ENCODE data around the gene GMPR.

Gene GMPR

DNA sequence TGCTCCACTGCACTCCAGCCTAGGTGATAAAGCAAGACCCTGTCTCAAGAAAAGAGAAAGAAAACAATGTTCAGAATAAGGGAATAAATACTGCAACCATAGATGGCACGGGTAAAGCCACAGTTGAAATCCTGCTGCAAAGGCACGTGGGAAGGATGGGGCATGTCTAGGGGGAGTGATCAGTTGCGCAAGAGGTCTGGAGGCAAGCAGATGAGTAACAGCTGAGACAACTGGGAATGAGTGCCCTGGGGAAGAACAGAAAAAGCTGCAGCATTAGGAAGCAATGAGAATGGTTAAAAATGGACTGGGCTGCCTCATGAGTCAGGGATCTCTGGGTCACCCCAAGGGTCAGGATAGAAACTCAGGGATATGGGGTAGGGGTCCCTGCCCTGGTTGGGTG lies 96.3 kb downstream of the GMPR start:
- DNase-seq = no peak

DNA sequence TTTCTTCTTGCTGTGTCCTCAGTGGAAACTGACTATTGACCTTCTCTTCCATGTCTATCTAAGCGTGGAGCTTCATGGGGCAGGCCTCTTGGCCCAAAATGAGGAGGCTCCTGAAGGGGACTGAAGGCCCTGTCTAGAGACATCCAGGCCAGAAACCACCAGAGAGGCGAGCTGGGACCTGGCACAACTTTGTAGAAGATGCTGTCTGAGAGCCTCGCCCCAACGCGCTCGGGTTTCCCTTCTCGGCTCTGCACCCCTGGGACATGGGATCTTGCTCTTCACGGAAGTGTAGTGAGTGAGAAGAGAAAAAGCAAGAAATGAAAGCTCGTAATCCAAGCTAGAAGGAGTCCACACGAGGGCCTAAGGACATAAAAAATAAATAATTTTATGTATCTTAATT lies 96.8 kb downstream of the GMPR start:
- no peak for DNase-seq

DNA sequence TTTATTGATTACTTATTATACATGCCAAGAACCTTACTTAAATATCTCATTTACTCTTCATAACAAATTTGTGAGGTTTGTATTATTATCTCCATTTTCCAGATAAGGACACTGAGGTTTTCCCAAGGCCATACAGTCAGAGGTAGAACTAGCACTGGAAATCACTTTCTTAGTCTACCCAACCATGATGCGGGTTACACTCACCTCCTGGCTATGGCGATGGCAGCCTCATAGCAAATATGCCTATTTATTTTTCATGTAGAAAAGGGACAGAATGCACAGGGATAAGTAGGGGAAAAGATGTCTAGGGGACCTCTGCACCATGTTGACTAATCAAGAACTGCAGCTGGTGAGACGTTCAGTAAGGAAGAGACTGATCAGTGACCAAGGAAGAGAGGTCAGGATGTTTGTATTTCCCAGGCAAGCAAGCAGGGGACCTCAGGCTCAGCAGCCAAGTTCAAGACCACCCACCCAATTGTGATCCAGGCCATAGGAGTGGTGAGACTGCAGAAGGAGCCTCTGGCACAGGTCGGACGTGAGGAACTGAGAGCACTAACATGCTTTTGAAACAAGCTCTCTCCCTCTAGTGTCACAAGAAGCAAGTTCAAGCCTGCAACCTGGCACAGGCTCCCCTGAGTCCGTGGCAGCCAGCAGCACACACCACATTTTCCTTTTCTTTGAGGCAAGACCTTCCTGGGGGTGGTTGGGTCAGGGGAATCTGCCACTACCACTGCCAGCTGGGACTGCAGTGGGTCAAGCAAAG lies 97.8 kb downstream of the GMPR start:
- DNase-seq = no peak

DNA sequence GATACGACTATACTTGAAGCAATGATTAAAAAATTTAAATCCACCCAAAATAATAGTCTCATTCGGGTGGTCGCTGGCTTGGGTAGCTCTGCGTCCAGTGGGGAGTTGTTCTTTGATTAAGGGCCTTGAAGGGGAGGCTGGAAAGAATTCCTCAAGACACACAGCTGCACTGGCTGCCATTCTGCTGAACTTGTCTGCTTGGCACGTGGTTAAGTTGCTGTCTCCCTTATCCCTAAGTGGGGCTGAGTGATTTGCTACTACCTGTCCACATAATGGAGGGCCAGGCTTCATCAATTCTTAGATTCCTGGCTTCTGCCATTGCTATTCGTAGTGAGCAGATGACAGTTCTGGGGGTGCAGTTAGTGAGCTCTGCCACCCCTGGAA lies 98.5 kb downstream of the GMPR start:
- no peak for DNase-seq

DNA sequence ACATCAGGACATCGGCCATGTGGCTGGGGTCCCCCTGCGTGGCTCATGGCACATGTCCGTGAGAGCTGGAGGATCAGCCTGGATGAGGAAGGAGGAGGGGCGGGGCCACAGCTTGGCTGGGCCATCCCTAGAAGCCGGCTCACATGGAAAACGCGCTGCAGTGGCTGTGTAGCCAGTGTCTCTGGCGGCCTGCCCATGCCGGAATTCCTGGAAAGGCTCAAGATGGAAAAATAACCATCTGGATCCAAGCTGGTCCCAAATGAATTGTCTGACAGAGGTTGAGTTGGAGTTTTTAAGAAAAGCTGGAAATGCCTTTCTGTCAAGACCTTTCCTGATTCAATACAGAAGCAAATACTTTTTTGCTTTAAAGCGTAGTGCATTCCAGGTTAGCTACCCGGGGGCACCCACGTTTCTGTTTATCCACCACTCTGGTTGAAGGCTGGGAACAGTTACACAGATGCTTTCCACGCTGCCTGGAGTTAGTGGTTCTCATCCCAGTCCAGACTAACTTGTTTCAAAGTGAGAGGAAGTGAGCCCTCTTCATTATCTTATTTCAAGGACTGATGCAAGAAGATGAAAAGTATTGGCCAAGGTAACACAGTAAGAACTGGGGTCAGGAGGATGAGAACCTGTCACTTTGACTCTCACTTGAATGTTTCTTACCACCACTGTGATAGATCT lies 99.0 kb downstream of the GMPR start:
- no peak for DNase-seq

DNA sequence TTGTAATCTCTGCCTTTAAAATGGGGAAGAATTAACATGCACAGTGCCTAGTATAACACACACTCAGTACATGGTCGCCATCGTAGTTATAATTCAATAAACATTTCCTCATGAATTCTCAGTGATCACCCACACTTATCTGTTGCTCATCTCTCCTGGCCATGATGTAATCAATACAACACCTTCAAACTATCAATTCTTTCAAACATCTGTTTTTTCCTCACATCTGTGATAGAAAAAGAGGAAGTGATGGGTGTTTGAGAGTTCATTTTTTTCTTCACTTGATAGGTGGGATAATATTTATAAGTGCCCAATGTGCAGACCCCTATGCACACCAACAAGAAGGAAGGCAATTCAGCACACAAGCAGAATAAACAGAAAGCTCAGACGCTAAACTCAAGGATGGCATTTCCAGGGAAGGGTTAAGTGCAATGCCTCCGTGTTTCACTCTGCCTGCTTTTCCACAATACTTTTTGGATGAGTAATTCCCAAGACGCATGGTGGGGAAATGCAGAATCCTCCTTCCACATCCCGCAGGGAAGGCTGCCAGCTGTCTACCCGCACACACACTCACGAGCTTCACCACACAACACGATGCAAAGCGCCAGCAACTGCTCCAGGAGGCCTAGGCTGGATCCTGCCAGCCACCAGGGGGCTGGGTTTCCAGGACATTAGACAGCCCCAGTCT lies 100.3 kb downstream of the GMPR start:
- no peak for DNase-seq

DNA sequence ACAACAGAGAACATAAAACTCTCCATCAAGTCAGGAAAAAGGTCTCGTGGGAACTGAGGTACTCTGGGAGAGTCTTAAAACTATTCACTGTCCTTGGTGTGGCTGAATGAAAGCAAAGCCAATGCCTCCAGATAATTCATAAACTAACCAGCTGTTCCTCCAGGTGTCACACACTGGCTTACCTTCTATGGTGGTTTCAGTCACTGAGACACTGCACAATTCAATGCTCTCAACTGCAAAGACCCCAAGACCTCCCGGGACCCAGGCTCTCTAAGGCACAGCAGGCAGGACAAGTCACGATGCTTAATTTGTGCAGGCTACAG lies 100.8 kb downstream of the GMPR start:
- DNase-seq = no peak

DNA sequence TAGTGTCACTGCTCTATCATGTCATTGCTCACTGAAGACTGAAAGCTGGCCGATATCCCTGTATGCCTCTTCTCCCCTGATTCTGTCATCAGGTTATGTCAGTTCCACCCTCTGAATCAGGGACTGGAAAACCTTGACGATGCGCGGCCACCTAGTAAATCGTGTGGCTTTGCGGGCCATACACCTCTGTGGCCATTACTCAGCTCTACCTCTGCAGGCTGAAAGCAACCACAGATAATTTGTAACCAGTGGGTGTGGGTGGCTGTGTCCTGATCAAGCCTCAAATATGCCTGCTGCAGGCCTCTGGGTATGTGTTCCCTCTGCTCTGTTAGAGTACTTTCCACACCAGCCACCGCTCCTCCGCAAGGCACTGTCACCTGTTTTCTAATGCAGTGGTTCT lies 105.2 kb downstream of the GMPR start:
- DNase-seq = no peak

DNA sequence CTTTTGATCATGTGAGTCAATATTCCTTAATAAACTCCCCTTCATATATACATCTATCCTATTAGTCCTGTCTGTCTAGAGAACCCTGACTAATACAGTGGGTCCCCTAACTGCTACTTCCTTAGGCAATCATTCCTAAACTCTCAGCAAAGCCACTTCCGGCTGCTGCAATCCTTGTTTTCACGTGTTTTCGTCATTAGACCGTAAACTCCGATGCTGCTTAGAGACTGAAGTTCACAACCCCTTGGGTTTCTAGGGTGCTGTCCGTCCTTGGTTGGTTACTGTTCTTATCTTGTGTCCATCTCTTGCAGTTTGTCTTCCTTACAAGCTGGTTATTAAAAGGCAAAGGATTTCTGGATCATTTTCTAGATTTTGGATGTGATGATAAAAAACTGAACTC lies 106.4 kb downstream of the GMPR start:
- no peak for DNase-seq

All from NCI-H510A (cell line).